H1 (cell line): ENCODE data around the gene NFKBIE. TPM values are rescaled to one million over a fixed set of nuclear protein-coding genes. Genes with fewer than 3 reads are reported as not detected.

Source experiments
- CTCF ChIA-PET: fragments of 300-600 bp; sonication (Branson Sonifier 250); formaldehyde crosslinking; loops from one replicate; lab custom pipeline; 2021; ENCODE audit not compliant: partially characterized antibody; lab: Charles Lee
- POLR2A ChIA-PET: fragments of 300-600 bp; sonication (Branson Sonifier 250); formaldehyde crosslinking; loops from one replicate; lab custom pipeline; 2021; ENCODE audit warnings: inconsistent platforms; ENCODE audit not compliant: partially characterized antibody; lab: Charles Lee
- DNase-seq, 2 experiments: peaks; one replicate each; pipeline versions ENCODE4 v3.0.0 to v3.0.0-alpha.2; 2010 to 2022; ENCODE audit warnings: low spot score in 2 of 2, low read depth in 1 of 2, mixed read lengths in 1 of 2
- FAIRE-seq: peaks from 2 replicates; lab custom pipeline; 2011; peaks lifted over from hg19 to GRCh38; lab: Jason Lieb, UNC
- H2AFZ ChIP-seq: 2 replicates; pipeline ENCODE4 v1.8.1; 2012; ENCODE audit warnings: low read length, inconsistent platforms
- H2AK5ac ChIP-seq: 2 replicates; pipeline ENCODE4 v1.6.1; 2013; ENCODE audit warnings: low read depth, low read length
- H2BK120ac ChIP-seq: replicated peaks from 2 replicates; pipeline ENCODE3; 2013; ENCODE audit warnings: low read depth, low read length, inconsistent platforms
- H2BK12ac ChIP-seq: 2 replicates; pipeline ENCODE4 v1.6.1; 2013; ENCODE audit warnings: low read depth, low read length
- H2BK15ac ChIP-seq: 2 replicates; pipeline ENCODE4 v1.6.1; 2013; ENCODE audit warnings: low read length
- H2BK20ac ChIP-seq: 2 replicates; pipeline ENCODE4 v1.6.1; 2013; ENCODE audit warnings: low read length
- H2BK5ac ChIP-seq: 2 replicates; pipeline ENCODE4 v1.6.1; 2013; ENCODE audit warnings: low read depth, low read length
- H3K14ac ChIP-seq: 2 replicates; pipeline ENCODE4 v1.6.1; 2013; ENCODE audit warnings: inconsistent platforms; ENCODE audit not compliant: insufficient read length
- H3K18ac ChIP-seq: 2 replicates; pipeline ENCODE4 v1.6.1; 2013; ENCODE audit warnings: low read length; ENCODE audit errors: extremely low read depth
- H3K23ac ChIP-seq: 2 replicates; pipeline ENCODE4 v1.6.1; 2013; ENCODE audit warnings: inconsistent platforms; ENCODE audit not compliant: insufficient read length
- H3K23me2 ChIP-seq: 2 replicates; pipeline ENCODE4 v1.6.1; 2013; ENCODE audit warnings: low read depth, low read length
- H3K27ac ChIP-seq: 2 replicates; pipeline ENCODE4 v1.6.1; 2011; ENCODE audit warnings: low read depth, low read length, inconsistent platforms
- H3K27me3 ChIP-seq, 4 experiments: replicated peaks in 1 of 4; 1 replicate in 1 of 4; 2 replicates in 3 of 4; pipeline versions ENCODE4 v1.6.1 to v1.8.1; 2011 to 2013; ENCODE audit warnings: low read length in 3 of 4, mild to moderate bottlenecking in 3 of 4, inconsistent platforms in 2 of 4, mixed read lengths in 2 of 4, moderate library complexity in 1 of 4; ENCODE audit not compliant: control insufficient read depth in 3 of 4, insufficient read depth in 3 of 4; ENCODE audit errors: extremely low read depth in 1 of 4
- H3K36me3 ChIP-seq, 4 experiments: 2 replicates each; pipeline versions ENCODE4 v1.6.1 to v1.8.1; 2011 to 2013; ENCODE audit warnings: mild to moderate bottlenecking in 4 of 4, low read length in 3 of 4, moderate library complexity in 2 of 4, control low read depth in 1 of 4, inconsistent platforms in 1 of 4; ENCODE audit not compliant: insufficient read depth in 4 of 4, control insufficient read depth in 2 of 4
- H3K4ac ChIP-seq: replicated peaks from 2 replicates; pipeline ENCODE3; 2013; ENCODE audit warnings: low read length, low read depth, mixed read lengths, inconsistent platforms; ENCODE audit not compliant: insufficient read length
- H3K4me1 ChIP-seq, 4 experiments: replicated peaks in 1 of 4; 1 replicate in 1 of 4; 2 replicates in 3 of 4; pipeline versions ENCODE4 v1.6.1 to v1.8.1; 2011 to 2013; ENCODE audit warnings: low read length in 3 of 4, inconsistent platforms in 2 of 4, mixed read lengths in 1 of 4; ENCODE audit not compliant: insufficient read depth in 4 of 4, control insufficient read depth in 3 of 4
- H3K4me2 ChIP-seq, 2 experiments: 2 replicates each; pipeline versions ENCODE4 v1.6.1 to v1.8.1; 2011 to 2013; ENCODE audit warnings: low read depth in 2 of 2, low read length in 2 of 2, control low read depth in 1 of 2, inconsistent platforms in 1 of 2, mild to moderate bottlenecking in 1 of 2; ENCODE audit not compliant: insufficient read depth in 1 of 2
- H3K4me3 ChIP-seq, 4 experiments: fragments of 200-600, 300-600 bp in 1 of 4; sonication (generic), shearing (Covaris generic), sonication (Bioruptor Twin) in 1 of 4; 2 replicates each; pipeline versions ENCODE4 v1.5.1 to v1.8.1; 2011 to 2016; ENCODE audit warnings: low read length in 4 of 4, low read depth in 3 of 4, control low read depth in 2 of 4, inconsistent platforms in 2 of 4, mild to moderate bottlenecking in 2 of 4, mixed read lengths in 1 of 4, moderate library complexity in 1 of 4; ENCODE audit not compliant: insufficient read depth in 2 of 4; ENCODE audit errors: extremely low read depth in 1 of 4
- H3K56ac ChIP-seq: replicated peaks from 2 replicates; pipeline ENCODE3; 2013; ENCODE audit warnings: low read depth, mild to moderate bottlenecking, mixed read lengths, low read length, inconsistent platforms; ENCODE audit not compliant: insufficient read length
- H3K79me1 ChIP-seq: 2 replicates; pipeline ENCODE4 v1.6.1; 2013; ENCODE audit warnings: low read depth, low read length, control low read depth
- H3K79me2 ChIP-seq, 2 experiments: 2 replicates each; pipeline versions ENCODE4 v1.6.1 to v1.8.1; 2012 to 2013; ENCODE audit warnings: low read length in 2 of 2, mild to moderate bottlenecking in 2 of 2, inconsistent platforms in 1 of 2; ENCODE audit not compliant: insufficient read depth in 2 of 2, control insufficient read depth in 1 of 2
- H3K9ac ChIP-seq, 4 experiments: replicated peaks in 1 of 4; 1 replicate in 1 of 4; 2 replicates in 3 of 4; pipeline versions ENCODE4 v1.6.1 to v1.8.1; 2011 to 2013; ENCODE audit warnings: low read depth in 3 of 4, low read length in 3 of 4, control low read depth in 2 of 4, mild to moderate bottlenecking in 2 of 4, moderate library complexity in 2 of 4, inconsistent platforms in 1 of 4; ENCODE audit errors: extremely low read depth in 1 of 4
- H3K9me3 ChIP-seq, 2 experiments: 2 replicates each; pipeline versions ENCODE4 v1.6.1 to v1.8.1; 2012 to 2013; ENCODE audit warnings: mild to moderate bottlenecking in 2 of 2, moderate library complexity in 2 of 2, control low read depth in 1 of 2, inconsistent platforms in 1 of 2, low read depth in 1 of 2, low read length in 1 of 2, mixed read lengths in 1 of 2; ENCODE audit not compliant: insufficient read depth in 2 of 2
- H4K20me1 ChIP-seq, 2 experiments: replicated peaks in 1 of 2; 2 replicates each; pipeline versions ENCODE3 to v1.8.1; 2011 to 2013; ENCODE audit warnings: inconsistent platforms in 2 of 2, low read length in 2 of 2, mild to moderate bottlenecking in 1 of 2; ENCODE audit not compliant: insufficient read depth in 2 of 2, control insufficient read depth in 1 of 2
- H4K5ac ChIP-seq: 2 replicates; pipeline ENCODE4 v1.6.1; 2013; ENCODE audit warnings: low read length, low read depth, mixed read lengths, inconsistent platforms; ENCODE audit not compliant: insufficient read length
- H4K8ac ChIP-seq: 2 replicates; pipeline ENCODE4 v1.8.0; 2013; ENCODE audit warnings: mild to moderate bottlenecking, moderate library complexity, low read length, inconsistent platforms; ENCODE audit not compliant: insufficient read depth; ENCODE audit errors: extremely low read depth
- H4K91ac ChIP-seq: replicated peaks from 2 replicates; pipeline ENCODE3; 2013; ENCODE audit warnings: low read length, mixed read lengths, inconsistent platforms; ENCODE audit not compliant: insufficient read length
- FOSL1 ChIP-seq: IDR thresholded peaks from 2 replicates; pipeline ENCODE4 v1.6.1; 2011; ENCODE audit warnings: mild to moderate bottlenecking, low read depth, low read length, moderate library complexity; ENCODE audit not compliant: insufficient read depth
- JUN ChIP-seq: IDR thresholded peaks from 2 replicates; pipeline ENCODE4 v1.6.1; 2011; ENCODE audit warnings: low read depth, mild to moderate bottlenecking, improper control_type of control experiment, low read length
- POU5F1 ChIP-seq: IDR thresholded peaks from 2 replicates; pipeline ENCODE4 v1.6.1; 2011; ENCODE audit warnings: low read depth, mild to moderate bottlenecking, low read length, moderate library complexity
- RAD21 ChIP-seq, 2 experiments: IDR thresholded peaks in 1 of 2; conservative IDR thresholded peaks in 1 of 2; 2 replicates each; pipeline ENCODE4 v1.6.1; 2011; ENCODE audit warnings: low read depth in 2 of 2, low read length in 2 of 2, improper control_type of control experiment in 1 of 2, inconsistent platforms in 1 of 2, mild to moderate bottlenecking in 1 of 2, moderate library complexity in 1 of 2
- RBBP5 ChIP-seq: IDR thresholded peaks from 2 replicates; pipeline ENCODE4 v1.7.1; 2012; ENCODE audit warnings: low read depth, mild to moderate bottlenecking, inconsistent platforms, low read length, moderate library complexity, borderline replicate concordance
- RFX5 ChIP-seq: IDR thresholded peaks from 2 replicates; pipeline ENCODE4 v1.6.1; 2011; ENCODE audit warnings: low read depth, low read length, improper control_type of control experiment, borderline replicate concordance
- SIX5 ChIP-seq: IDR thresholded peaks from 2 replicates; pipeline ENCODE4 v1.6.1; 2011; ENCODE audit warnings: mild to moderate bottlenecking, low read depth, low read length
- YY1 ChIP-seq: IDR thresholded peaks from 2 replicates; pipeline ENCODE4 v1.6.1; 2011; ENCODE audit warnings: low read depth, mild to moderate bottlenecking, low read length
- WGBS, 2 experiments: shearing (Covaris generic) in 1 of 2; methylation state at CpG; one replicate each; pipeline versions ENCODE4 v1.1.6 to v1.1.7; 2013 to 2015; ENCODE audit warnings: low lambda C conversion rate in 2 of 2, mixed read lengths in 2 of 2, inconsistent platforms in 1 of 2, low coverage in 1 of 2, missing lambda C conversion rate in 1 of 2; ENCODE audit not compliant: insufficient replicate concordance in 2 of 2, insufficient coverage in 1 of 2, insufficient read length in 1 of 2; ENCODE audit errors: extremely low coverage in 1 of 2, missing lambda C conversion rate in 1 of 2; 5-methylcytosine and 5-hydroxymethylcytosine counted together
- polyA plus RNA-seq, 7 experiments: library from polyadenylated mRNA; depleted of rRNA in 3 of 7; stranded (reverse) in 5 of 7; unstranded in 2 of 7; fragments of >200 nt in 5 of 7; fragments of 200-250 nt in 2 of 7; gene quantifications; 1 replicate in 5 of 7; 2 replicates in 1 of 7; 4 replicates in 1 of 7; pipeline versions ENCODE4 v1.2.1 to v1.2.3, GENCODE V29; 2011 to 2013; ENCODE audit warnings: missing spikeins in 2 of 7, mixed read lengths in 2 of 7
- total RNA-seq: library from RNA; stranded (reverse); fragmentation: NEBNext Ultra II Directional; extraction: Animal tissue kit (Norgen Biotek cat#: 25700); gene quantifications from 2 replicates; pipeline ENCODE4 v1.2.1, GENCODE V29; 2021
- TF ChIP-seq, protein P1 (sequence below): IDR thresholded peaks from 2 replicates; pipeline ENCODE4 v1.6.1; 2012; ENCODE audit warnings: inconsistent platforms

The NFKBIE gene
- total and polyA plus RNA-seq, 2 of the 8 experiments (the other 6 are each of a cell fraction or from before 2014, with no cell fraction given): 13.5 to 19.2 TPM

DNA sequence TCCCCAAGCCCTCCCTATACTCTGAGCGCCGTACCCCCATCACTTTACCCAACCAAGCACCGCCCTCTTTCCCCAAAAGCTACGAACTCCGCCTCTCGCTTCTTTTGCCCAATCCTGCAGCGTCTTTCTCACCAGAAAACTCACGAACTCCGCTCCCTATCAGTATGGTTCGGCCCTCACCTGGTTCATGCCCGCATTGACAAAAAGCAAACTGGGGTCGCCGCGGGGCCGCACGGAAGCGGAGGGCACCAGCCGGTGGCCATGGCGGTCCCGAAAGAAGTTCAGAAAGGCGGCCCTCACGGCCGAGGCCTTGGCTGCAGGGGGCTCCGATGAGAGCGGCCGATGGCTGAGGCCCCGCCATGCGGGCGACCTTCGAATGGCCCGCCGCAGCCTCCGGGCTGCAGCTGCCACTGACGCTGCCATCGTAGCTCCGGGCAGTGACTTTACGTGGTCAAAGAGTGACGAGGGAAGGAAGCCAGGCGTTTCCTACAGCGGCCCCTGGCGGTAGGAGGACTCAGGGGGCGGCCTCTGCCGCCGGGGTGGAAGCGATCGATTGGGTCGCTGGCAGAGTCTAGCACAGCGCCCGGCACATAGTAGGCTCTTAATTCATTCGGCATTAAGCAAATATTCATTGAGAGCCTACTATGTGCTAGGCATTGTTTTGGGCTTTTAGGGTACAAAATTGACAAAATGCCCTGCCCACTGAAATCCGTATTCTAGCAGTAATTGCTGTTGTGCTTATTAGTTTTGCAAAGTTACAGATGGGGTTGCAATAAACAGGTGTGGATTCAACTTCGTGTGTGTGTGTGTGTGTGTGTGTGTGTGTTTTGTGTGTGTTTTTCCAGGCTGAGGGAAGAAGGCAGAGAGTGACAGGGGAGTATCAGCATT, 47.8 kb upstream of the NFKBIE start, which contains the start of gene AARS2:
Gene AARS2, minus strand, starts transcription at position 447 of the 888 bp plus-strand sequence. Its CDS starts 24 bp downstream, at position 423.
- no peak within 1 kb of the TSS for H2BK15ac ChIP-seq
- no peak for FAIRE-seq
- peak within 1 kb of the TSS; percentile 77 to 80 for H3K4me2 ChIP-seq
- peak within 1 kb of the TSS; percentile 39 for H4K5ac ChIP-seq
- CTCF ChIA-PET: interaction anchor here (0.6 to 13.9 kb wide), 19 partner anchors 11 to 200 kb away, joined by 3 to 330 read pairs (median 4); partner anchors contain the start of genes NFKBIE, SPATS1 and TMEM151B
- H3K4me1 ChIP-seq: peaks cover 3 to 6% (median 3%) of the 10 kb centered on the region in 4 experiments
- peak within 1 kb of the TSS; percentile 83; the same call in 1 of the 2 replicates for H4K8ac ChIP-seq
- no peak within 1 kb of the TSS for H3K14ac ChIP-seq
- H3K23ac ChIP-seq: no peak within 1 kb of the TSS
- no peak within 1 kb of the TSS for H2BK120ac ChIP-seq
- H4K91ac ChIP-seq: no peak within 1 kb of the TSS
- peak within 1 kb of the TSS; percentile 64; the same call in 1 of the 2 replicates for H3K27ac ChIP-seq
- H2BK12ac ChIP-seq: no peak within 1 kb of the TSS
- H3K79me1 ChIP-seq: peaks cover 3% of the 10 kb centered on the region; the same call in 1 of the 2 replicates
- H4K20me1 ChIP-seq: peaks cover 0 to 2% of the 10 kb centered on the region in 2 experiments
- H3K9ac ChIP-seq: peak within 1 kb of the TSS; percentile 75 to 88 (median 82)
- peak within 1 kb of the TSS; percentile 66 to 91 (median 88) for H3K4me3 ChIP-seq
- H3K56ac ChIP-seq: peak within 1 kb of the TSS; percentile 21
- POLR2A ChIA-PET: interaction anchor here (0.6 to 5.6 kb wide), 36 partner anchors 8 to 407 kb away, joined by 3 to 80 read pairs (median 6); partner anchors contain the start of genes HSP90AB1, SLC29A1, SLC35B2 and TMEM151B
- no peak within 1 kb of the TSS for H3K4ac ChIP-seq
- peaks cover 0 to 13% of the 10 kb centered on the region in 2 experiments; a peak in 2 of 4 replicates for H3K79me2 ChIP-seq
- WGBS, 2 experiments: 7% methylated on average over 51 of the region's 52 CpGs; no CpG with 5 or more reads in 1 of the 2 experiments
- H3K9me3 ChIP-seq: no peaks in the 10 kb centered on the region
- H2AK5ac ChIP-seq: no peak within 1 kb of the TSS
- H2BK20ac ChIP-seq: no peak within 1 kb of the TSS
- peaks cover 4% of the 10 kb centered on the region for H3K23me2 ChIP-seq
- H2AFZ ChIP-seq: 0 out of 2 replicates have a peak within 1 kb of the TSS, but pooled peaks have one; percentile 5
- peak within 1 kb of the TSS; percentile 93 for H3K18ac ChIP-seq
- peaks cover 0 to 1% (median 0%) of the 10 kb centered on the region in 4 experiments; a peak in 1 of 7 replicates for H3K27me3 ChIP-seq
- peaks cover 9 to 34% (median 28%) of the 10 kb centered on the region in 4 experiments for H3K36me3 ChIP-seq
- peak; percentile 68 to 99 for DNase-seq
- peak within 1 kb of the TSS; percentile 76; the same call in 1 of the 2 replicates for H2BK5ac ChIP-seq
- TF ChIP-seq, protein P1, sequence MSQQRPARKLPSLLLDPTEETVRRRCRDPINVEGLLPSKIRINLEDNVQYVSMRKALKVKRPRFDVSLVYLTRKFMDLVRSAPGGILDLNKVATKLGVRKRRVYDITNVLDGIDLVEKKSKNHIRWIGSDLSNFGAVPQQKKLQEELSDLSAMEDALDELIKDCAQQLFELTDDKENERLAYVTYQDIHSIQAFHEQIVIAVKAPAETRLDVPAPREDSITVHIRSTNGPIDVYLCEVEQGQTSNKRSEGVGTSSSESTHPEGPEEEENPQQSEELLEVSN: peak; percentile 46; the same call in 1 of the 2 replicates
- TF ChIP-seq RFX5 (no peak), SIX5 (no peak), YY1 (peak; percentile 92), POU5F1 (0 out of 2 replicates have a peak, but pooled peaks have one; percentile 2), RBBP5 (peak; percentile 97), RAD21 (IDR thresholded peaks at IDR 0.05 in 1 of 2, conservative IDR thresholded peaks at IDR 0.05 in 1 of 2; ENCODE audit: low read depth in 2 of 2, low read length in 2 of 2) (peak; percentile 5 to 36; a peak in 2 of 4 replicates), JUN (no peak), FOSL1 (no peak)
